HG03095 (cell line): Measurements from ENCODE around the gene ITGA5.

Experiments
- ATAC-seq: cut with Tn5 transposase; IDR thresholded peaks from one replicate; pipeline ENCODE4 v1.9.1; 2021; ENCODE audit warnings: moderate library complexity; ENCODE audit not compliant: unreplicated experiment

ITGA5 gene

GRCh38 chr12:54412786-54413185, 6.3 kb downstream of the ITGA5 start:
- no peak for ATAC-seq

GRCh38 chr12:54412348-54412747, 6.7 kb downstream of the ITGA5 start:
- no peak for ATAC-seq

- no peak for ATAC-seq
Measured at GRCh38 chr12:54411391-54412241, 7.5 kb downstream of the ITGA5 start.

GRCh38 chr12:54409267-54409666, 9.8 kb downstream of the ITGA5 start:
- ATAC-seq: no peak

- no peak for ATAC-seq
Measured at GRCh38 chr12:54407183-54407905, 11.7 kb downstream of the ITGA5 start.

GRCh38 chr12:54405573-54405972, 13.5 kb downstream of the ITGA5 start:
- ATAC-seq: no peak

GRCh38 chr12:54405106-54405505, 14.0 kb downstream of the ITGA5 start:
- ATAC-seq: no peak

- ATAC-seq: no peak
Measured at GRCh38 chr12:54404061-54405004, 14.7 kb downstream of the ITGA5 start.

- no peak for ATAC-seq
Measured at GRCh38 chr12:54401119-54401518, 17.9 kb downstream of the ITGA5 start.

GRCh38 chr12:54398995-54399793, 19.9 kb downstream of the ITGA5 start:
- ATAC-seq: peak; percentile 72

GRCh38 chr12:54398218-54398617, 20.8 kb downstream of the ITGA5 start:
- no peak for ATAC-seq

GRCh38 chr12:54397157-54397556, 21.9 kb downstream of the ITGA5 start:
- ATAC-seq: no peak

GRCh38 chr12:54395545-54395944, 23.5 kb downstream of the ITGA5 start:
- ATAC-seq: no peak

GRCh38 chr12:54394986-54395385, 24.1 kb downstream of the ITGA5 start:
- no peak for ATAC-seq

GRCh38 chr12:54394281-54394719, 24.8 kb downstream of the ITGA5 start:
- no peak for ATAC-seq

- ATAC-seq: no peak
Measured at GRCh38 chr12:54393743-54394142, 25.3 kb downstream of the ITGA5 start.

GRCh38 chr12:54393207-54393609, 25.9 kb downstream of the ITGA5 start:
- ATAC-seq: no peak

GRCh38 chr12:54392485-54393206, 26.4 kb downstream of the ITGA5 start:
- ATAC-seq: no peak

GRCh38 chr12:54390668-54391551, 28.2 kb downstream of the ITGA5 start:
- peak; percentile 53 for ATAC-seq
